Neural progenitor cell (in vitro differentiated cells): Measurements from ENCODE around the gene FBXO34. TPM values are rescaled to one million over a fixed set of nuclear protein-coding genes. Genes with fewer than 3 reads are reported as not detected.

ENCODE experiments used
- DNase-seq: peaks from one replicate; pipeline ENCODE4 v3.0.0-alpha.2; 2016; ENCODE audit warnings: low spot score
- H2AFZ ChIP-seq: fragments of 200-600 bp; sonication (generic); replicated peaks from 2 replicates; pipeline ENCODE4 v1.6.1; 2016; ENCODE audit warnings: antibody characterized with exemption
- H3F3A ChIP-seq: fragments of 200-600 bp; sonication (generic); 2 replicates; pipeline ENCODE4 v1.6.1; 2016; ENCODE audit warnings: antibody characterized with exemption, low read depth
- H3K27ac ChIP-seq: fragments of 200-600 bp; sonication (generic); 2 replicates; pipeline ENCODE4 v1.5.1; 2016; ENCODE audit warnings: mild to moderate bottlenecking
- H3K27me3 ChIP-seq: fragments of 200-600 bp; sonication (generic); 2 replicates; pipeline ENCODE4 v1.6.1; 2016; ENCODE audit warnings: mild to moderate bottlenecking, moderate library complexity
- H3K36me3 ChIP-seq: fragments of 200-600 bp; sonication (generic); 2 replicates; pipeline ENCODE4 v1.5.1; 2016
- H3K4me1 ChIP-seq: fragments of 200-600 bp; sonication (generic); 2 replicates; pipeline ENCODE4 v1.6.1; 2016; ENCODE audit warnings: mixed run types
- H3K4me2 ChIP-seq: fragments of 200-600 bp; sonication (generic); 2 replicates; pipeline ENCODE4 v1.6.1; 2016
- H3K4me3 ChIP-seq: fragments of 200-600 bp; sonication (generic); 2 replicates; pipeline ENCODE4 v1.5.1; 2016
- H3K79me2 ChIP-seq: fragments of 200-600 bp; sonication (generic); 2 replicates; pipeline ENCODE4 v1.6.1; 2016; ENCODE audit warnings: low read depth
- H3K9ac ChIP-seq: fragments of 200-600 bp; sonication (generic); 2 replicates; pipeline ENCODE4 v1.6.1; 2016
- H3K9me3 ChIP-seq: fragments of 200-600 bp; sonication (generic); 2 replicates; pipeline ENCODE4 v1.5.1; 2016; ENCODE audit warnings: low read depth
- H4K20me1 ChIP-seq: fragments of 200-600 bp; sonication (generic); 2 replicates; pipeline ENCODE4 v1.6.1; 2016; ENCODE audit warnings: low read depth
- H3K27ac Mint-ChIP-seq: 3 replicates; pipeline ENCODE4 v1.8.0; 2021; ENCODE audit warnings: mixed read lengths
- H3K27me3 Mint-ChIP-seq: 2 replicates; pipeline ENCODE4 v1.8.0; 2022; ENCODE audit warnings: low read depth, mild to moderate bottlenecking, inconsistent platforms, moderate library complexity, mixed read lengths; ENCODE audit not compliant: insufficient read depth
- H3K36me3 Mint-ChIP-seq: 3 replicates; pipeline ENCODE4 v1.8.0; 2021; ENCODE audit warnings: mixed read lengths
- H3K4me1 Mint-ChIP-seq: 3 replicates; pipeline ENCODE4 v1.8.0; 2021; ENCODE audit warnings: mixed read lengths
- H3K4me3 Mint-ChIP-seq: 3 replicates; pipeline ENCODE4 v1.8.0; 2021; ENCODE audit warnings: mild to moderate bottlenecking, moderate library complexity, mixed read lengths
- H3K9me3 Mint-ChIP-seq: 3 replicates; pipeline ENCODE4 v1.8.0; 2020; ENCODE audit warnings: mixed read lengths
- EZH2 ChIP-seq: fragments of 200-600 bp; sonication (generic); IDR thresholded peaks from 2 replicates; pipeline ENCODE4 v1.6.1; 2017; ENCODE audit warnings: antibody characterized with exemption, mild to moderate bottlenecking, moderate library complexity
- EZH2phosphoT487 ChIP-seq: fragments of 200-600 bp; sonication (generic); IDR thresholded peaks from 2 replicates; pipeline ENCODE4 v1.6.1; 2017; ENCODE audit warnings: antibody characterized with exemption
- total RNA-seq: library from RNA; depleted of rRNA; stranded (reverse); fragments of >200 nt; gene quantifications from 2 replicates; pipeline ENCODE4 v1.2.3, GENCODE V29; 2015; ENCODE audit warnings: low replicate concordance
- TF ChIP-seq, protein P1 (sequence below): fragments of 200-600 bp; sonication (generic); IDR thresholded peaks from 2 replicates; pipeline ENCODE4 v1.5.1; 2017; ENCODE audit warnings: antibody characterized with exemption, mild to moderate bottlenecking

Gene FBXO34
- total RNA-seq, 1 donor from 2014 or later = 23.2 TPM

DNA sequence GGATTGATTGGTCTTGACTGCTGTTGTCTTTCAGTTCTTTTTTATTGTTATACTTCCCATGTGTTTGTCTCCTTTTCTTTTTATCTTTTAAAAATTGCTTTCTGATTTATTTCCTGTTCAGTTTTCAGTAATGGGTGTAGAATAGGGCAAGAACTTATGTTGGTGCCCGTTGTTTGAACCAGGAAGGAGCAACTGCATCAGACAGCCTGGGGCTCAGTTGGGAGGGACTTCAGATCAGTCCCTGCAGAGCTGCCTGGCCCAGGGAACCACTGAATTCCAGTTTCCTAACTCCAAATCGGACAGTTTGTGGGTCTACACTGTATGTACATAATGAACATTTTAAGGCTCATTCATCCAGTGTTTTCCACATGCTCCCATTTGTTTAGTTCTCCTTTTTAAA lies 64.9 kb downstream of the FBXO34 start:
- Histone ChIP-seq H3K79me2 (peaks cover 45% of the 10 kb centered on the region), H3K4me1 (peaks cover 8% of the 10 kb centered on the region), H4K20me1 (peaks cover 2% of the 10 kb centered on the region), H3K27ac (no peak overlapping the region), H3K9ac (no peak overlapping the region), H3K9me3 (no peaks in the 10 kb centered on the region), H3K4me2 (no peak overlapping the region), H2AFZ (no peak overlapping the region), H3K4me3 (no peak overlapping the region), H3K27me3 (no peaks in the 10 kb centered on the region), H3K36me3 (no peaks in the 10 kb centered on the region), H3F3A (no peaks in the 10 kb centered on the region)
- no peak for DNase-seq
- Mint-ChIP-seq H3K4me3 (no peak overlapping the region), H3K27ac (no peak overlapping the region), H3K36me3 (peaks cover 5% of the 10 kb centered on the region), H3K9me3 (no peaks in the 10 kb centered on the region), H3K4me1 (peaks cover 4% of the 10 kb centered on the region), H3K27me3 (peaks cover 2% of the 10 kb centered on the region)
- TF ChIP-seq, protein P1, sequence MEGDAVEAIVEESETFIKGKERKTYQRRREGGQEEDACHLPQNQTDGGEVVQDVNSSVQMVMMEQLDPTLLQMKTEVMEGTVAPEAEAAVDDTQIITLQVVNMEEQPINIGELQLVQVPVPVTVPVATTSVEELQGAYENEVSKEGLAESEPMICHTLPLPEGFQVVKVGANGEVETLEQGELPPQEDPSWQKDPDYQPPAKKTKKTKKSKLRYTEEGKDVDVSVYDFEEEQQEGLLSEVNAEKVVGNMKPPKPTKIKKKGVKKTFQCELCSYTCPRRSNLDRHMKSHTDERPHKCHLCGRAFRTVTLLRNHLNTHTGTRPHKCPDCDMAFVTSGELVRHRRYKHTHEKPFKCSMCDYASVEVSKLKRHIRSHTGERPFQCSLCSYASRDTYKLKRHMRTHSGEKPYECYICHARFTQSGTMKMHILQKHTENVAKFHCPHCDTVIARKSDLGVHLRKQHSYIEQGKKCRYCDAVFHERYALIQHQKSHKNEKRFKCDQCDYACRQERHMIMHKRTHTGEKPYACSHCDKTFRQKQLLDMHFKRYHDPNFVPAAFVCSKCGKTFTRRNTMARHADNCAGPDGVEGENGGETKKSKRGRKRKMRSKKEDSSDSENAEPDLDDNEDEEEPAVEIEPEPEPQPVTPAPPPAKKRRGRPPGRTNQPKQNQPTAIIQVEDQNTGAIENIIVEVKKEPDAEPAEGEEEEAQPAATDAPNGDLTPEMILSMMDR = no peak
- TF ChIP-seq EZH2 = no peak
- TF ChIP-seq EZH2phosphoT487 = no peak

DNA sequence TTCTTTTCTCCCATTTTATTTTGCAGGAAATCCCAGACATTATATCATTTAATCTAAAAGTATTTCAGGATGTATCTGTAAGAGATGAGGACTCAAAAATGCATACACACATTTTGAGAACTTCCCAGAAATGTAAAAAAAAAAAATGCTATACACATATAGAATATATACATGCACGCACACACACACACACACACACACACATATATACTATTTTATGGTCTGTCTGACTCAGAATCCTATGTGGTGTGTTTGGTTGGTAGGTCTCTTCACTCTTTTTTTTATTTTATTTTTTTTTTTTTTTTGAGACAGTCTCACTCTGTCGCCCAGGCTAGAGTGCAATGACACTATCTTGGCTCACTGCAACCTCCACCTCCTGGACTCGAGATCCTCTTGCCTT lies 65.5 kb downstream of the FBXO34 start:
- Histone ChIP-seq H2AFZ (no peak overlapping the region), H3K9ac (no peak overlapping the region), H3K9me3 (no peaks in the 10 kb centered on the region), H3K4me2 (no peak overlapping the region), H3K4me1 (peaks cover 8% of the 10 kb centered on the region), H3K79me2 (peaks cover 46% of the 10 kb centered on the region), H4K20me1 (peaks cover 2% of the 10 kb centered on the region), H3K27ac (no peak overlapping the region), H3K4me3 (no peak overlapping the region), H3F3A (no peaks in the 10 kb centered on the region), H3K27me3 (no peaks in the 10 kb centered on the region), H3K36me3 (no peaks in the 10 kb centered on the region)
- no peak for DNase-seq
- Mint-ChIP-seq H3K4me1 (peaks cover 4% of the 10 kb centered on the region), H3K27me3 (peaks cover 2% of the 10 kb centered on the region), H3K27ac (no peak overlapping the region), H3K36me3 (peaks cover 5% of the 10 kb centered on the region), H3K9me3 (no peaks in the 10 kb centered on the region), H3K4me3 (no peak overlapping the region)
- TF ChIP-seq EZH2phosphoT487 (no peak), EZH2 (no peak)
- TF ChIP-seq, protein P1 = no peak

DNA sequence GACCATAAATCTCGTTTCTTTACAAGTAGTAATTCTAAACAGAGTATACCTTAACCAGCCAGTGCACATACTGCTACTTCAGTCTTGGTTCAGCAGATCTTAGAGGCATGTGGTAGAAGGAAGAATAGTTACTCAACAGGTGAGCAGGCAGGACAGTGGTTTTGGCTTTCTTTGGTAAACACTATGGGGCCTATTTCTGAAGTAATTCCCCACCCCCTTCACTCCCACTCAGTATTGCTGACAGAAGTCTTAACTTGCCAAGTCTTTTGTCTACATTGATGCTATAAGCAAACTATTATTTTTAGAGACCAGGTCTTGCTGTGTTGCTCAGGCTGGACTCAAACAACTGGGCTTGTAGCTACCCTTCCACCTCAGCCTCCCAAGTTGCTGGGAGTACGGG lies 68.5 kb downstream of the FBXO34 start:
- TF ChIP-seq, protein P1 = no peak
- TF ChIP-seq EZH2 (no peak), EZH2phosphoT487 (no peak)
- H3K27me3 ChIP-seq = no peaks in the 10 kb centered on the region
- Mint-ChIP-seq H3K27ac (no peak overlapping the region), H3K36me3 (peaks cover 5% of the 10 kb centered on the region), H3K4me1 (peaks cover 4% of the 10 kb centered on the region), H3K9me3 (no peaks in the 10 kb centered on the region), H3K4me3 (no peak overlapping the region), H3K27me3 (peaks cover 2% of the 10 kb centered on the region)
- H4K20me1 ChIP-seq = peaks cover 9% of the 10 kb centered on the region
- H3K4me3 ChIP-seq = no peak overlapping the region
- H3K9ac ChIP-seq = no peak overlapping the region
- DNase-seq = no peak
- H3K4me2 ChIP-seq = no peak overlapping the region
- H3F3A ChIP-seq = no peaks in the 10 kb centered on the region
- H3K9me3 ChIP-seq = no peaks in the 10 kb centered on the region
- no peaks in the 10 kb centered on the region for H3K36me3 ChIP-seq
- peaks cover 53% of the 10 kb centered on the region for H3K79me2 ChIP-seq
- H3K4me1 ChIP-seq = peaks cover 8% of the 10 kb centered on the region
- no peak overlapping the region for H3K27ac ChIP-seq
- H2AFZ ChIP-seq = no peak overlapping the region
